SJSA1 (cell line): ENCODE data around the gene SCUBE2. TPM values are rescaled to one million over a fixed set of nuclear protein-coding genes. Genes with fewer than 3 reads are reported as not detected.

Experiments
- DNase-seq, 2 experiments: peaks; one replicate each; pipeline ENCODE4 v3.0.0-alpha.2; 2015 to 2020; ENCODE audit warnings: low spot score in 2 of 2, low read depth in 1 of 2
- H3K27ac ChIP-seq: fragments of 250-450 bp; sonication (Bioruptor Pico); 2 replicates; pipeline ENCODE4 v1.5.1; 2020; ENCODE audit warnings: mild to moderate bottlenecking, moderate library complexity
- H3K27me3 ChIP-seq: fragments of 250-450 bp; sonication (Bioruptor Pico); replicated peaks from 2 replicates; pipeline ENCODE4 v1.5.1; 2020; ENCODE audit warnings: mild to moderate bottlenecking, moderate library complexity
- H3K36me3 ChIP-seq: fragments of 250-450 bp; sonication (Bioruptor Pico); 2 replicates; pipeline ENCODE4 v1.5.1; 2020; ENCODE audit warnings: mild to moderate bottlenecking
- H3K4me1 ChIP-seq: fragments of 250-450 bp; sonication (Bioruptor Pico); replicated peaks from 2 replicates; pipeline ENCODE4 v1.6.1; 2021; ENCODE audit warnings: mild to moderate bottlenecking
- H3K4me3 ChIP-seq: fragments of 250-450 bp; sonication (Bioruptor Pico); 2 replicates; pipeline ENCODE4 v1.5.1; 2020; ENCODE audit warnings: mild to moderate bottlenecking
- H3K9me3 ChIP-seq: fragments of 250-450 bp; sonication (Bioruptor Pico); replicated peaks from 2 replicates; pipeline ENCODE4 v1.5.1; 2020; ENCODE audit warnings: mild to moderate bottlenecking
- total RNA-seq: library from RNA; depleted of rRNA; stranded (reverse); fragments of >200 nt; shearing (Covaris generic); gene quantifications from 2 replicates; pipeline ENCODE4 v1.2.3, GENCODE V29; 2014

Gene SCUBE2
- total RNA-seq, 1 experiment from 2014 or later, result not detected

- Histone ChIP-seq H3K27me3 (no peaks in the 10 kb centered on the region), H3K27ac (no peak overlapping the region), H3K9me3 (no peaks in the 10 kb centered on the region), H3K4me3 (no peak overlapping the region), H3K4me1 (no peaks in the 10 kb centered on the region), H3K36me3 (no peaks in the 10 kb centered on the region)
- DNase-seq, result no peak
These were observed 16.9 kb downstream of the SCUBE2 start for GRCh38 chr11:9074338-9075029.

- Histone ChIP-seq H3K27ac (no peak overlapping the region), H3K4me3 (no peak overlapping the region), H3K9me3 (no peaks in the 10 kb centered on the region), H3K27me3 (no peaks in the 10 kb centered on the region), H3K4me1 (no peaks in the 10 kb centered on the region), H3K36me3 (no peaks in the 10 kb centered on the region)
- DNase-seq, result no peak
These were observed 17.8 kb downstream of the SCUBE2 start for GRCh38 chr11:9073466-9074225.

- H3K4me1 ChIP-seq, result no peaks in the 10 kb centered on the region
- H3K4me3 ChIP-seq, result no peak overlapping the region
- no peaks in the 10 kb centered on the region for H3K36me3 ChIP-seq
- H3K27me3 ChIP-seq, result no peaks in the 10 kb centered on the region
- H3K9me3 ChIP-seq, result no peaks in the 10 kb centered on the region
- no peak overlapping the region for H3K27ac ChIP-seq
- DNase-seq, result no peak
These were observed 18.7 kb downstream of the SCUBE2 start for GRCh38 chr11:9072626-9073176.

GRCh38 chr11:9071692-9072091 lies 19.7 kb downstream of the SCUBE2 start:
- DNase-seq, result no peak
- H3K27ac ChIP-seq, result no peak overlapping the region
- H3K4me1 ChIP-seq, result no peaks in the 10 kb centered on the region
- no peaks in the 10 kb centered on the region for H3K36me3 ChIP-seq
- no peaks in the 10 kb centered on the region for H3K27me3 ChIP-seq
- no peak overlapping the region for H3K4me3 ChIP-seq
- H3K9me3 ChIP-seq, result no peaks in the 10 kb centered on the region

- no peak overlapping the region for H3K27ac ChIP-seq
- no peak overlapping the region for H3K4me3 ChIP-seq
- H3K36me3 ChIP-seq, result no peaks in the 10 kb centered on the region
- no peaks in the 10 kb centered on the region for H3K9me3 ChIP-seq
- no peaks in the 10 kb centered on the region for H3K27me3 ChIP-seq
- DNase-seq, result no peak
- no peaks in the 10 kb centered on the region for H3K4me1 ChIP-seq
These were observed 20.5 kb downstream of the SCUBE2 start for GRCh38 chr11:9070749-9071491.

GRCh38 chr11:9069862-9070470 lies 21.4 kb downstream of the SCUBE2 start:
- no peaks in the 10 kb centered on the region for H3K9me3 ChIP-seq
- H3K36me3 ChIP-seq, result no peaks in the 10 kb centered on the region
- no peak overlapping the region for H3K4me3 ChIP-seq
- no peaks in the 10 kb centered on the region for H3K4me1 ChIP-seq
- no peak overlapping the region for H3K27ac ChIP-seq
- DNase-seq, result no peak
- H3K27me3 ChIP-seq, result no peaks in the 10 kb centered on the region

- H3K27ac ChIP-seq, result no peak overlapping the region
- no peaks in the 10 kb centered on the region for H3K36me3 ChIP-seq
- no peak for DNase-seq
- no peak overlapping the region for H3K4me3 ChIP-seq
- H3K27me3 ChIP-seq, result no peaks in the 10 kb centered on the region
- no peaks in the 10 kb centered on the region for H3K9me3 ChIP-seq
- no peaks in the 10 kb centered on the region for H3K4me1 ChIP-seq
These were observed 22.1 kb downstream of the SCUBE2 start for GRCh38 chr11:9069256-9069655.

GRCh38 chr11:9066433-9066925 lies 24.9 kb downstream of the SCUBE2 start:
- no peak overlapping the region for H3K27ac ChIP-seq
- no peaks in the 10 kb centered on the region for H3K27me3 ChIP-seq
- no peaks in the 10 kb centered on the region for H3K4me1 ChIP-seq
- DNase-seq, result no peak
- no peaks in the 10 kb centered on the region for H3K9me3 ChIP-seq
- no peak overlapping the region for H3K4me3 ChIP-seq
- no peaks in the 10 kb centered on the region for H3K36me3 ChIP-seq

GRCh38 chr11:9065607-9066432 lies 25.6 kb downstream of the SCUBE2 start:
- DNase-seq, result no peak
- Histone ChIP-seq H3K27ac (no peak overlapping the region), H3K4me3 (no peak overlapping the region), H3K9me3 (no peaks in the 10 kb centered on the region), H3K36me3 (no peaks in the 10 kb centered on the region), H3K27me3 (no peaks in the 10 kb centered on the region), H3K4me1 (no peaks in the 10 kb centered on the region)

GRCh38 chr11:9061807-9062206 lies 29.6 kb downstream of the SCUBE2 start:
- DNase-seq, result no peak
- Histone ChIP-seq H3K36me3 (no peaks in the 10 kb centered on the region), H3K27me3 (no peaks in the 10 kb centered on the region), H3K4me1 (no peaks in the 10 kb centered on the region), H3K27ac (no peak overlapping the region), H3K9me3 (no peaks in the 10 kb centered on the region), H3K4me3 (no peak overlapping the region)

- no peaks in the 10 kb centered on the region for H3K36me3 ChIP-seq
- no peaks in the 10 kb centered on the region for H3K4me1 ChIP-seq
- H3K9me3 ChIP-seq, result no peaks in the 10 kb centered on the region
- no peak overlapping the region for H3K27ac ChIP-seq
- no peaks in the 10 kb centered on the region for H3K27me3 ChIP-seq
- H3K4me3 ChIP-seq, result no peak overlapping the region
- no peak for DNase-seq
These were observed 30.7 kb downstream of the SCUBE2 start for GRCh38 chr11:9060700-9061111.

GRCh38 chr11:9059406-9059805 lies 32.0 kb downstream of the SCUBE2 start:
- Histone ChIP-seq H3K27me3 (no peaks in the 10 kb centered on the region), H3K4me1 (no peaks in the 10 kb centered on the region), H3K36me3 (no peaks in the 10 kb centered on the region), H3K9me3 (no peaks in the 10 kb centered on the region), H3K27ac (no peak overlapping the region), H3K4me3 (no peak overlapping the region)
- no peak for DNase-seq

- DNase-seq, result no peak
- Histone ChIP-seq H3K4me1 (no peaks in the 10 kb centered on the region), H3K27me3 (no peaks in the 10 kb centered on the region), H3K36me3 (no peaks in the 10 kb centered on the region), H3K9me3 (no peaks in the 10 kb centered on the region), H3K27ac (no peak overlapping the region), H3K4me3 (no peak overlapping the region)
These were observed 33.5 kb downstream of the SCUBE2 start for GRCh38 chr11:9057888-9058287.
